Measurements from ENCODE around the gene TULP4. TPM values are rescaled to one million over a fixed set of nuclear protein-coding genes. Genes with fewer than 3 reads are reported as not detected.

Gene TULP4
- total RNA-seq, 1 experiment from 2014 or later: 64.6 TPM

DNA sequence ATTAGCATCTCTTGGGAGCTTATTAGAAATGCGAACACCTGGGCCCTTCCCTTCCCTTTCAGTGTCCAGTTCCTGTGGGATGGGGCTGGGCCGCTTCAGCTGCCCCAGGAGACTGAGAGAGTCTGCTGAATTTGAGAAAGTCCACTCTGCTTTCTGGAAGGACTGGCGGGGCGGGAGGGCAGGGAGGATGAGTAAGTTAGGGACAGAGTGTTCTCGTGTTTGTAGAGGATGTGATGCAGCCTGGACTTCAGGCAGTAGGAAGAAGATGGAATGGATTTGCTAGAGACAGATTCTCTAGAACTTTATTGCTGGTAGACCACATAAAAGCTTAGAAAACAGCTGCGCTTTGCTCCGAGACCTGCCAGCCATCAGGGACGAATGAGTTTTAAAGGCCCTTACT, 1.1 kb upstream of the TULP4 start:
- peak overlapping the region in 1 of 3 experiments; percentile 46; a peak in 2 of 7 replicates for H3K27ac Mint-ChIP-seq
- Histone ChIP-seq H2BK15ac (ENCODE audit: low read depth, low read length) (no peak overlapping the region), H3K27ac (ENCODE audit: insufficient read length, low read depth, low read length) (no peak overlapping the region), H3K9ac (ENCODE audit: extremely low read depth, insufficient read length, low read length) (no peak overlapping the region), H4K5ac (ENCODE audit: insufficient read length, low read depth, low read length) (no peak overlapping the region), H3K9me3 (ENCODE audit: control insufficient read depth, low read depth, low read length) (no peaks in the 10 kb centered on the region), H3K79me1 (ENCODE audit: insufficient read depth, low read depth, low read length, poor library complexity, severe bottlenecking) (no peaks in the 10 kb centered on the region), H3T11ph (ENCODE audit: low read length) (no peak overlapping the region), H4K91ac (ENCODE audit: insufficient read length, low read depth, low read length) (no peak overlapping the region), H3K4me1 (ENCODE audit: insufficient read depth, low read length) (no peaks in the 10 kb centered on the region), H2BK120ac (ENCODE audit: low read depth, low read length, poor library complexity, severe bottlenecking) (no peak overlapping the region), H3K23me2 (ENCODE audit: insufficient read length, low read depth, low read length, poor library complexity, severe bottlenecking) (no peaks in the 10 kb centered on the region), H2AK5ac (ENCODE audit: insufficient read length, low read length) (no peak overlapping the region), H3K14ac (ENCODE audit: insufficient read depth, low read length) (no peak overlapping the region), H3K79me2 (ENCODE audit: insufficient read depth, low read length) (peaks cover 2% of the 10 kb centered on the region), H3K23ac (ENCODE audit: insufficient read length, low read depth, low read length) (no peak overlapping the region), H3K4ac (ENCODE audit: low read depth, low read length) (no peak overlapping the region), H4K8ac (replicated peaks; ENCODE audit: insufficient read length, low read depth, low read length) (no peak overlapping the region), H2BK5ac (ENCODE audit: insufficient read length, low read length) (no peak overlapping the region), H2BK12ac (ENCODE audit: insufficient read length, low read depth, low read length) (no peak overlapping the region), H3K27me3 (ENCODE audit: insufficient read depth, low read length) (no peaks in the 10 kb centered on the region), H3K56ac (ENCODE audit: insufficient read length, low read depth, low read length) (no peak overlapping the region), H2AFZ (ENCODE audit: low read length) (no peak overlapping the region), H4K20me1 (ENCODE audit: control insufficient read depth, insufficient read depth, insufficient read length) (no peaks in the 10 kb centered on the region), H3K4me2 (ENCODE audit: insufficient read depth, insufficient read length, low read length) (no peak overlapping the region), H3K18ac (ENCODE audit: insufficient read length, low read depth, low read length) (no peak overlapping the region), H2BK20ac (ENCODE audit: low read depth, low read length, poor library complexity, severe bottlenecking) (no peak overlapping the region)
- peaks cover 52 to 71% (median 69%) of the 10 kb centered on the region in 3 experiments for H3K36me3 Mint-ChIP-seq (ENCODE audit: insufficient read depth in 1 of 3, low read depth in 3 of 3)
- TF ChIP-seq, protein P1, sequence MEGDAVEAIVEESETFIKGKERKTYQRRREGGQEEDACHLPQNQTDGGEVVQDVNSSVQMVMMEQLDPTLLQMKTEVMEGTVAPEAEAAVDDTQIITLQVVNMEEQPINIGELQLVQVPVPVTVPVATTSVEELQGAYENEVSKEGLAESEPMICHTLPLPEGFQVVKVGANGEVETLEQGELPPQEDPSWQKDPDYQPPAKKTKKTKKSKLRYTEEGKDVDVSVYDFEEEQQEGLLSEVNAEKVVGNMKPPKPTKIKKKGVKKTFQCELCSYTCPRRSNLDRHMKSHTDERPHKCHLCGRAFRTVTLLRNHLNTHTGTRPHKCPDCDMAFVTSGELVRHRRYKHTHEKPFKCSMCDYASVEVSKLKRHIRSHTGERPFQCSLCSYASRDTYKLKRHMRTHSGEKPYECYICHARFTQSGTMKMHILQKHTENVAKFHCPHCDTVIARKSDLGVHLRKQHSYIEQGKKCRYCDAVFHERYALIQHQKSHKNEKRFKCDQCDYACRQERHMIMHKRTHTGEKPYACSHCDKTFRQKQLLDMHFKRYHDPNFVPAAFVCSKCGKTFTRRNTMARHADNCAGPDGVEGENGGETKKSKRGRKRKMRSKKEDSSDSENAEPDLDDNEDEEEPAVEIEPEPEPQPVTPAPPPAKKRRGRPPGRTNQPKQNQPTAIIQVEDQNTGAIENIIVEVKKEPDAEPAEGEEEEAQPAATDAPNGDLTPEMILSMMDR (conservative IDR thresholded peaks at IDR 0.05): no peak
- DNase-seq: no peak
- peaks cover 26 to 30% of the 10 kb centered on the region in 2 experiments for H3K4me1 Mint-ChIP-seq
- peaks cover 18 to 26% of the 10 kb centered on the region in 2 experiments for H3K9me3 Mint-ChIP-seq
- no peak overlapping the region for H3K4me3 Mint-ChIP-seq
- WGBS (ENCODE audit: extremely low coverage, insufficient read length, low lambda C conversion rate): no CpG with 5 or more reads among the region's 8 CpGs
- H3K27me3 Mint-ChIP-seq (ENCODE audit: low read depth): no peaks in the 10 kb centered on the region

Measured in H9 (cell line).